CD4-positive, alpha-beta T cell treated with Interleukin-15 for 1 hour (primary cell): ENCODE measurements around the gene MRPS26.
"Not testable (repeated sequence)": the region's sequence is repeated elsewhere in the genome, so short reads cannot be mapped to it uniquely, and the experiment has no call there.

Experiments used
- DNase-seq: peaks from one replicate; pipeline ENCODE4 v3.0.0-alpha.2; 2020

Gene MRPS26

GRCh38 chr20:3045816-3046676 lies at the start of gene MRPS26:
Gene MRPS26, plus strand, starts transcription at chr20:3046052. Its CDS starts 17 bp downstream, at chr20:3046069.
- DNase-seq: peak; percentile 77

GRCh38 chr20:2998728-2999127 lies 47.1 kb upstream of the MRPS26 start:
- DNase-seq: no peak

- DNase-seq: no peak
Measured at GRCh38 chr20:3000852-3001523, 44.9 kb upstream of the MRPS26 start.

- DNase-seq: no peak
Measured at GRCh38 chr20:3003416-3003815, 42.4 kb upstream of the MRPS26 start.

GRCh38 chr20:3010985-3011723 lies 34.7 kb upstream of the MRPS26 start:
- DNase-seq: no peak

GRCh38 chr20:3011752-3012151 lies 34.1 kb upstream of the MRPS26 start:
- no peak for DNase-seq

- no peak for DNase-seq
Measured at GRCh38 chr20:3013771-3014170, 32.1 kb upstream of the MRPS26 start.

- no peak for DNase-seq
Measured at GRCh38 chr20:3014179-3014578, 31.7 kb upstream of the MRPS26 start.

GRCh38 chr20:3014662-3015061 lies 31.2 kb upstream of the MRPS26 start:
- no peak for DNase-seq

GRCh38 chr20:3015302-3015701 lies 30.6 kb upstream of the MRPS26 start:
- DNase-seq: not testable (repeated sequence)

GRCh38 chr20:3021327-3021726 lies 24.5 kb upstream of the MRPS26 start:
- DNase-seq: no peak

- no peak for DNase-seq
Measured at GRCh38 chr20:3021777-3022176, 24.1 kb upstream of the MRPS26 start.

- not testable (repeated sequence) for DNase-seq
Measured at GRCh38 chr20:3022559-3023490, 23.0 kb upstream of the MRPS26 start.

GRCh38 chr20:3027987-3028386 lies 17.9 kb upstream of the MRPS26 start:
- no peak for DNase-seq

- no peak for DNase-seq
Measured at GRCh38 chr20:3031524-3032147, 14.2 kb upstream of the MRPS26 start.

- no peak for DNase-seq
Measured at GRCh38 chr20:3032624-3033023, 13.2 kb upstream of the MRPS26 start.

- no peak for DNase-seq
Measured at GRCh38 chr20:3037654-3038053, 8.2 kb upstream of the MRPS26 start.

- no peak for DNase-seq
Measured at GRCh38 chr20:3038454-3038853, 7.4 kb upstream of the MRPS26 start.

- DNase-seq: no peak
Measured at GRCh38 chr20:3039426-3039825, 6.4 kb upstream of the MRPS26 start.

GRCh38 chr20:3040086-3040485 lies 5.8 kb upstream of the MRPS26 start:
- no peak for DNase-seq

GRCh38 chr20:3041854-3042409 lies 3.9 kb upstream of the MRPS26 start:
- no peak for DNase-seq

GRCh38 chr20:3042625-3043024 lies 3.2 kb upstream of the MRPS26 start:
- DNase-seq: no peak
